HG03095 (cell line): ENCODE measurements around the gene KCNH4.
A peak's percentile ranks its signal among the peaks of the same experiment; 100 is the strongest.

Source experiments
- ATAC-seq: cut with Tn5 transposase; IDR thresholded peaks from one replicate; pipeline ENCODE4 v1.9.1; 2021; ENCODE audit warnings: moderate library complexity; ENCODE audit not compliant: unreplicated experiment

KCNH4 gene

GRCh38 chr17:42120161-42120769 is 60.7 kb downstream of the KCNH4 start:
- no peak for ATAC-seq

- no peak for ATAC-seq
These were observed 61.6 kb downstream of the KCNH4 start for GRCh38 chr17:42119301-42119700.

GRCh38 chr17:42118545-42118944 is 62.4 kb downstream of the KCNH4 start:
- no peak for ATAC-seq

- no peak for ATAC-seq
These were observed 62.8 kb downstream of the KCNH4 start for GRCh38 chr17:42118126-42118510.

- ATAC-seq = no peak
These were observed 63.4 kb downstream of the KCNH4 start for GRCh38 chr17:42117397-42118125.

GRCh38 chr17:42116705-42117396 is 64.1 kb downstream of the KCNH4 start:
- ATAC-seq = no peak

GRCh38 chr17:42114118-42114517 is 66.8 kb downstream of the KCNH4 start:
- no peak for ATAC-seq

GRCh38 chr17:42113293-42114069 is 67.5 kb downstream of the KCNH4 start:
- ATAC-seq = no peak

- peak; percentile 59 for ATAC-seq
These were observed 68.3 kb downstream of the KCNH4 start, which contains the start of gene DHX58 for GRCh38 chr17:42112552-42113176. Gene DHX58, minus strand, starts transcription at chr17:42112714. Its CDS starts 822 bp downstream, at chr17:42111892.

- ATAC-seq = no peak
These were observed 68.9 kb downstream of the KCNH4 start for GRCh38 chr17:42111871-42112551.

GRCh38 chr17:42111265-42111636 is 69.7 kb downstream of the KCNH4 start:
- ATAC-seq = no peak

GRCh38 chr17:42110301-42111264 is 70.4 kb downstream of the KCNH4 start:
- no peak for ATAC-seq

- no peak for ATAC-seq
These were observed 71.9 kb downstream of the KCNH4 start for GRCh38 chr17:42109086-42109485.

- no peak for ATAC-seq
These were observed 73.1 kb downstream of the KCNH4 start for GRCh38 chr17:42107597-42108576.

GRCh38 chr17:42107124-42107523 is 73.8 kb downstream of the KCNH4 start:
- ATAC-seq = no peak
